Fibroblast of lung (primary cell): ENCODE data around the gene MTAP.

ENCODE experiments used
- EZH2 ChIP-seq: IDR thresholded peaks from 2 replicates; pipeline ENCODE4 v1.5.1; 2012; ENCODE audit warnings: low read length, control low read depth, mild to moderate bottlenecking; ENCODE audit errors: missing control alignments
- TF ChIP-seq, protein P1 (sequence below), 2 donors: IDR thresholded peaks in 1 of 2; conservative IDR thresholded peaks in 1 of 2; 1 replicate in 1 of 2; 2 replicates in 1 of 2; pipeline ENCODE4 v1.5.1; 2011 to 2012; ENCODE audit warnings: low read length in 2 of 2, control low read depth in 1 of 2, inconsistent platforms in 1 of 2, low read depth in 1 of 2, mild to moderate bottlenecking in 1 of 2

- TF ChIP-seq, protein P1, sequence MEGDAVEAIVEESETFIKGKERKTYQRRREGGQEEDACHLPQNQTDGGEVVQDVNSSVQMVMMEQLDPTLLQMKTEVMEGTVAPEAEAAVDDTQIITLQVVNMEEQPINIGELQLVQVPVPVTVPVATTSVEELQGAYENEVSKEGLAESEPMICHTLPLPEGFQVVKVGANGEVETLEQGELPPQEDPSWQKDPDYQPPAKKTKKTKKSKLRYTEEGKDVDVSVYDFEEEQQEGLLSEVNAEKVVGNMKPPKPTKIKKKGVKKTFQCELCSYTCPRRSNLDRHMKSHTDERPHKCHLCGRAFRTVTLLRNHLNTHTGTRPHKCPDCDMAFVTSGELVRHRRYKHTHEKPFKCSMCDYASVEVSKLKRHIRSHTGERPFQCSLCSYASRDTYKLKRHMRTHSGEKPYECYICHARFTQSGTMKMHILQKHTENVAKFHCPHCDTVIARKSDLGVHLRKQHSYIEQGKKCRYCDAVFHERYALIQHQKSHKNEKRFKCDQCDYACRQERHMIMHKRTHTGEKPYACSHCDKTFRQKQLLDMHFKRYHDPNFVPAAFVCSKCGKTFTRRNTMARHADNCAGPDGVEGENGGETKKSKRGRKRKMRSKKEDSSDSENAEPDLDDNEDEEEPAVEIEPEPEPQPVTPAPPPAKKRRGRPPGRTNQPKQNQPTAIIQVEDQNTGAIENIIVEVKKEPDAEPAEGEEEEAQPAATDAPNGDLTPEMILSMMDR (conservative IDR thresholded peaks at IDR 0.05 in 1 of 2, IDR thresholded peaks at IDR 0.05 in 1 of 2; ENCODE audit: low read depth in 1 of 2, low read length in 2 of 2): no peak
- TF ChIP-seq EZH2: no peak
Observed at GRCh38 chr9:21927752-21928151, 125.3 kb downstream of the MTAP start.
